DND-41 (cell line): ENCODE measurements around the gene VAMP2.

Experiments
- ATAC-seq: fragments of 200-7000 bp; cut with Tn5 transposase; 3 replicates; pipeline ENCODE4 v1.9.1; 2021; ENCODE audit warnings: low read depth; ENCODE audit not compliant: insufficient read depth
- DNase-seq: peaks from one replicate; pipeline ENCODE4 v3.0.0-alpha.2; 2020
- H2AFZ ChIP-seq: 2 replicates; pipeline ENCODE4 v1.6.0; 2012; ENCODE audit warnings: low read depth, low read length
- H3K27ac ChIP-seq: 2 replicates; pipeline ENCODE4 v1.5.1; 2012; ENCODE audit warnings: low read length, inconsistent platforms
- H3K27me3 ChIP-seq: fragments of 200-600 bp; sonication (generic); 2 replicates; pipeline ENCODE4 v1.6.0; 2012; ENCODE audit warnings: low read length, mild to moderate bottlenecking, inconsistent platforms; ENCODE audit not compliant: insufficient read depth, poor library complexity
- H3K36me3 ChIP-seq: 2 replicates; pipeline ENCODE4 v1.5.1; 2012; ENCODE audit warnings: low read length, inconsistent platforms; ENCODE audit not compliant: insufficient read depth
- H3K4me1 ChIP-seq: 2 replicates; pipeline ENCODE4 v1.5.1; 2012; ENCODE audit warnings: mild to moderate bottlenecking, low read length; ENCODE audit not compliant: insufficient read depth
- H3K4me2 ChIP-seq: 2 replicates; pipeline ENCODE4 v1.6.0; 2012; ENCODE audit warnings: mild to moderate bottlenecking, moderate library complexity, low read length, inconsistent platforms; ENCODE audit not compliant: insufficient read depth
- H3K4me3 ChIP-seq, 2 experiments: fragments of 200-600 bp in 1 of 2; shearing (Covaris generic) in 1 of 2; 2 replicates each; pipeline ENCODE4 v1.5.1; 2012 to 2016; ENCODE audit warnings: inconsistent platforms in 2 of 2, low read length in 2 of 2, mild to moderate bottlenecking in 2 of 2, low read depth in 1 of 2, moderate library complexity in 1 of 2
- H3K79me2 ChIP-seq: 2 replicates; pipeline ENCODE4 v1.6.0; 2012; ENCODE audit warnings: low read length, inconsistent platforms; ENCODE audit not compliant: insufficient read depth
- H3K9ac ChIP-seq: 2 replicates; pipeline ENCODE4 v1.6.0; 2012; ENCODE audit warnings: low read depth, mild to moderate bottlenecking, inconsistent platforms, low read length, moderate library complexity
- H3K9me3 ChIP-seq: 2 replicates; pipeline ENCODE4 v1.5.1; 2012; ENCODE audit warnings: low read length, moderate library complexity, mild to moderate bottlenecking, inconsistent platforms; ENCODE audit not compliant: insufficient read depth, severe bottlenecking
- H4K20me1 ChIP-seq: 2 replicates; pipeline ENCODE4 v1.6.0; 2012; ENCODE audit warnings: low read length; ENCODE audit not compliant: insufficient read depth
- EZH2 ChIP-seq: IDR thresholded peaks from 3 replicates; pipeline ENCODE4 v1.6.1; 2012; ENCODE audit warnings: borderline replicate concordance, low read depth, mild to moderate bottlenecking, moderate library complexity, low read length, inconsistent platforms; ENCODE audit not compliant: severe bottlenecking
- TF ChIP-seq, protein P1 (sequence below): IDR thresholded peaks from 2 replicates; pipeline ENCODE4 v1.5.1; 2012; ENCODE audit warnings: borderline replicate concordance, low read length, moderate library complexity, mild to moderate bottlenecking; ENCODE audit not compliant: poor library complexity, severe bottlenecking; ENCODE audit errors: extremely low read depth

Gene VAMP2

DNA sequence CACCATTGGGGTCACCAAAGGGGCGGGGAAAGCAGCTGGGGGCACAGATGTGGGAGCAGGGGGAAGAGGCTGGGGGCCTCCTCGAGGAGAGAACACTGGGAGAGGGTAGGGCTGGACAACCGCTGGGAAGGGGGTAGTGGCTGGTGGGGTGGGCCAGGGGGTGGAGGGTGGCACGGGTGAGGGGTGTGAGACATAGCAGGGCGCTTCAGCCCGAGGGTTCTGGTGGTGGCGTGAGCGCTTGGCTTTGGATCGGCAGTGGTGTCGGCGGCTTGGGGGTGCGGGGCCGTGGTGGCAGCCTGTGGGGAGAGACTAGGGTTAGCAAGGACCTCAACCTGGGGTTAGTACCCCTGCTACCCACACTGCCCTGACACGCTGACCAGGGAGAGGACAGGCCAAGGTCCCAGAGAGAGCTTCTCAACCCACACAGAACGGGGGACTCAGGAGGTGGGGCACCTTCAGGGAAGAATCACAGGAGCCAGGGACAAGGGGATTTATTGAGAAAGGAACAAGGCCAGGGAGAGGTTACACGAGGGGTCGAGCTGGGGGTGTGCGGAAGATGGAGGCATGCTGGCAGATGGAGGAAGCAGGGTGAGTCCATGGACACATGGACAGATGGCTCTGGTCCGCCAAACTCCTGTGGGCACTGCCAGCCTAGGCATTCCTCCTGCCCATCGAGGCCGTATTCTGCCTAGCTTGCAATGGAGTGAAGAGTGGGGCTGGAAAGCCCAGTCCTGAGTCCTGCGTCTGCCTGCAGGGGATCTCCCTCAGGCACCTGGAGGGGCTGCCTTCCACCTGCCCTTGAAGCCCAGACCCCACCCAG is 19.0 kb downstream of the VAMP2 start:
- H3K4me1 ChIP-seq, result peaks cover 15% of the 10 kb centered on the region
- no peaks in the 10 kb centered on the region for H3K79me2 ChIP-seq
- H3K4me3 ChIP-seq, result no peak overlapping the region
- H4K20me1 ChIP-seq, result peaks cover 3% of the 10 kb centered on the region; the same call in 1 of the 2 replicates
- H3K4me2 ChIP-seq, result no peak overlapping the region
- no peak for DNase-seq
- H2AFZ ChIP-seq, result no peak overlapping the region
- no peaks in the 10 kb centered on the region for H3K27me3 ChIP-seq
- no peak for ATAC-seq
- TF ChIP-seq, protein P1, sequence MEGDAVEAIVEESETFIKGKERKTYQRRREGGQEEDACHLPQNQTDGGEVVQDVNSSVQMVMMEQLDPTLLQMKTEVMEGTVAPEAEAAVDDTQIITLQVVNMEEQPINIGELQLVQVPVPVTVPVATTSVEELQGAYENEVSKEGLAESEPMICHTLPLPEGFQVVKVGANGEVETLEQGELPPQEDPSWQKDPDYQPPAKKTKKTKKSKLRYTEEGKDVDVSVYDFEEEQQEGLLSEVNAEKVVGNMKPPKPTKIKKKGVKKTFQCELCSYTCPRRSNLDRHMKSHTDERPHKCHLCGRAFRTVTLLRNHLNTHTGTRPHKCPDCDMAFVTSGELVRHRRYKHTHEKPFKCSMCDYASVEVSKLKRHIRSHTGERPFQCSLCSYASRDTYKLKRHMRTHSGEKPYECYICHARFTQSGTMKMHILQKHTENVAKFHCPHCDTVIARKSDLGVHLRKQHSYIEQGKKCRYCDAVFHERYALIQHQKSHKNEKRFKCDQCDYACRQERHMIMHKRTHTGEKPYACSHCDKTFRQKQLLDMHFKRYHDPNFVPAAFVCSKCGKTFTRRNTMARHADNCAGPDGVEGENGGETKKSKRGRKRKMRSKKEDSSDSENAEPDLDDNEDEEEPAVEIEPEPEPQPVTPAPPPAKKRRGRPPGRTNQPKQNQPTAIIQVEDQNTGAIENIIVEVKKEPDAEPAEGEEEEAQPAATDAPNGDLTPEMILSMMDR, result no peak
- H3K9me3 ChIP-seq, result no peaks in the 10 kb centered on the region
- no peak overlapping the region for H3K9ac ChIP-seq
- no peak overlapping the region for H3K27ac ChIP-seq
- H3K36me3 ChIP-seq, result peaks cover 83% of the 10 kb centered on the region

DNA sequence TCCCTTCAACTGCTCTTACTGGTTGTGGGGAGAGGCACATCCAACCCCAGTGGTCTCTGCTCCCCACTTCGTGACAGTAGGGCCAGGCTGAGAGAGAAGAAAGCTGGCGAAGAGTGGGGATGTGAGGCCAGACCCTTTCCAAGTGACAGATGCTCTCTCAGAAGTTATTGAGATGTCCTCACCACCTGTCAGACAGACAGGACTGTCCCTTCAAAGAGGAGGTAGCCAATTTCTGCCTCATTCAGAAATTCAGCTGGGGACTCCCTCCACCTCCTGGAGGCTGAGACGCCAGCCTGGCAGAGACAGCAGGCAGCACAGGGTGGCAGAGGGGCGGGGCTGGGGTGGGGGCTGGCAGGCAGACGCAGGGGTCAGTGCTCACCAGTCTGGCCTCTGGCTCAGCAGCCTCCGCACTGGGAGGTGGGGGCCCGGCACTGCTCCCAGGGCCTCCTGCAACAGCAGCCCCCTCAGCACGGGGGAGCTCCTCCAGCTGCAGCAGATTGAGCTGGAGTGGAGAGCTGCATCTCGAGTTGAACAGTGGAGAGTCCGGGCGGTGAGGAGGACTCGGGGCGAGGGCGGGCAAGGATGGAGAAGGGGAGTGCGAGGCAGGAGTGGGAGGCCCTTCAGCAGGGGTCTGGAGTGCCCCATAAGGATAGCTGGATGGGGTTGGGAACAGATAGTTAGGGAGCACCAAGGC is 19.7 kb downstream of the VAMP2 start:
- Histone ChIP-seq H3K4me1 (peaks cover 19% of the 10 kb centered on the region), H3K4me3 (no peak overlapping the region), H3K36me3 (peaks cover 75% of the 10 kb centered on the region), H3K9me3 (no peaks in the 10 kb centered on the region), H3K27ac (no peak overlapping the region), H3K79me2 (no peaks in the 10 kb centered on the region), H3K27me3 (no peaks in the 10 kb centered on the region), H2AFZ (no peak overlapping the region), H3K9ac (no peak overlapping the region), H3K4me2 (no peak overlapping the region), H4K20me1 (peaks cover 3% of the 10 kb centered on the region; the same call in 1 of the 2 replicates)
- no peak for ATAC-seq
- no peak for DNase-seq
- TF ChIP-seq, protein P1, result no peak
- TF ChIP-seq EZH2, result no peak

DNA sequence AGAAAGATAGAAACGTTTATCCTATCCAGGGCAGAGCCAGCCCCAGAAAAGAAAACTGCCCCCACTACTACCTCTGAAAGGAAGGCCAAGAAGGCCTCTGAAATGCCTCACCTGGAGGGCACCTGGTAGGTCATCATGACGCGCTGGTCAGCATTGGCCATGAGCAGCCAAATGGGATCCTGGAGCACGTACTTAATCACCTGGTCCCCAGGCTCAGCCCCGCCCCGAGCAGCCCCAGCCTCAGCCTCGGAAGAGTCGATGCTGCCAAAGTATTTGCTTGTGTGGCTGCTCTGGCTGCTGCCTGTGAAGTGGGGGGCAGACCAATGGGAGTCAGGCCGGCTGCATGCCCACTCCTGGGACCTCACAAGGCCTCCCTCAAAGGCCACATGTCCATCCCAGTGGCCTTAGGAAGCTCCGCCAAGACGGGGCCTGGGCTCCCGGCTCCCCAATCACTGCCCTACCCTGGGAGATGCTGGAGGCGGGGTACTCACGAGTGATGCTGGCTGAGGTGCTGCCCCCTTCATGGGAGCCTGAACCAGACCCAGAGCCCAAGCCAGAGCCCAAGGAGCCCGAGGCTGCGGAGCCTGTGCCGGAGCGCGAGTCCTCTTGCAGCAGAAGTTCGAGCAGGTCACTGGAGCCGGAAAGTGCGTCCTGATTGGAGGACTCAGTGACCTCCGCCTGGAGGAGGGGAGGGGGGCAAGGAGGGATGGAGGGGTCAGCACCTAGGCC is 20.4 kb downstream of the VAMP2 start:
- Histone ChIP-seq H3K4me2 (no peak overlapping the region), H4K20me1 (peaks cover 3% of the 10 kb centered on the region; the same call in 1 of the 2 replicates), H3K79me2 (no peaks in the 10 kb centered on the region), H3K36me3 (peaks cover 68% of the 10 kb centered on the region), H3K4me3 (no peak overlapping the region), H3K9me3 (no peaks in the 10 kb centered on the region), H3K27ac (no peak overlapping the region), H3K27me3 (no peaks in the 10 kb centered on the region), H2AFZ (no peak overlapping the region), H3K9ac (no peak overlapping the region), H3K4me1 (peaks cover 26% of the 10 kb centered on the region)
- ATAC-seq (no peak), DNase-seq (no peak)
- TF ChIP-seq, protein P1, result no peak
- no peak for TF ChIP-seq EZH2
